Measurements from ENCODE around the gene CHIT1. TPM values are rescaled to one million over a fixed set of nuclear protein-coding genes. Genes with fewer than 3 reads are reported as not detected.
"Not testable (repeated sequence)": the region's sequence is repeated elsewhere in the genome, so short reads cannot be mapped to it uniquely, and the experiment has no call there.

The CHIT1 gene
- total RNA-seq, 2 donors from 2014 or later = 0.30 TPM; not detected in 1

DNA sequence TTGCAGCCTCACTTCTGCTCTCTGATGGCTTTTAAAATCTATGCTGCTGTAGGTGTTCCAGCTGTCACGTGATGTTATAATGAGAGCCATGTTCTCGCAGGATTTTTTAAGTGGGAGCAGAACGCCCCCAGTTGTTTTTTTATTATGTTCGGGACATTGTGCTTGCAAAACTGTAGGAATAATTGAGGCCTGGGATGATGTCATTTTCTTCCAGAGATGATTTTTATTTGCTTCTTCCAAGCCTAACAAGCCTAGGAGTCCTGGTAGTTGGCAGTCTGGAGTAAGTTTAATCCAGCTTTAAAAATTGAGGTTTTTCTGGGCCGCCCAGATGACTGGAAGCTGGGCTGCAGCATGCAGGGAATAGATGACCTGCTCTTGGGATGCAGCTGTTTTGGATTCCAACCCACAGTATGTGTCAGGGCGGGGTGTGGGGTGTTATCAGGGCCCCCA, 34.6 kb upstream of the CHIT1 start:
- no peak overlapping the region for H3K4me3 ChIP-seq
- TF ChIP-seq, protein P1, sequence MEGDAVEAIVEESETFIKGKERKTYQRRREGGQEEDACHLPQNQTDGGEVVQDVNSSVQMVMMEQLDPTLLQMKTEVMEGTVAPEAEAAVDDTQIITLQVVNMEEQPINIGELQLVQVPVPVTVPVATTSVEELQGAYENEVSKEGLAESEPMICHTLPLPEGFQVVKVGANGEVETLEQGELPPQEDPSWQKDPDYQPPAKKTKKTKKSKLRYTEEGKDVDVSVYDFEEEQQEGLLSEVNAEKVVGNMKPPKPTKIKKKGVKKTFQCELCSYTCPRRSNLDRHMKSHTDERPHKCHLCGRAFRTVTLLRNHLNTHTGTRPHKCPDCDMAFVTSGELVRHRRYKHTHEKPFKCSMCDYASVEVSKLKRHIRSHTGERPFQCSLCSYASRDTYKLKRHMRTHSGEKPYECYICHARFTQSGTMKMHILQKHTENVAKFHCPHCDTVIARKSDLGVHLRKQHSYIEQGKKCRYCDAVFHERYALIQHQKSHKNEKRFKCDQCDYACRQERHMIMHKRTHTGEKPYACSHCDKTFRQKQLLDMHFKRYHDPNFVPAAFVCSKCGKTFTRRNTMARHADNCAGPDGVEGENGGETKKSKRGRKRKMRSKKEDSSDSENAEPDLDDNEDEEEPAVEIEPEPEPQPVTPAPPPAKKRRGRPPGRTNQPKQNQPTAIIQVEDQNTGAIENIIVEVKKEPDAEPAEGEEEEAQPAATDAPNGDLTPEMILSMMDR (IDR thresholded peaks at IDR 0.05) = no peak
- no peaks in the 10 kb centered on the region for H3K4me1 ChIP-seq
- no peak overlapping the region for H3K9ac ChIP-seq (ENCODE audit: low read depth in 2 of 2, low read length in 2 of 2)
- H3K36me3 ChIP-seq = no peaks in the 10 kb centered on the region
- no peaks in the 10 kb centered on the region for H3K27me3 ChIP-seq
- no peak overlapping the region for H3K27ac ChIP-seq
- intact Hi-C loops (cut with DNase I) = loop anchor here (10.0 kb wide), 1 partner anchor 221 kb away; no protein-coding TSS in a partner anchor
- no peak for DNase-seq
- no peaks in the 10 kb centered on the region for H3K9me3 ChIP-seq

DNA sequence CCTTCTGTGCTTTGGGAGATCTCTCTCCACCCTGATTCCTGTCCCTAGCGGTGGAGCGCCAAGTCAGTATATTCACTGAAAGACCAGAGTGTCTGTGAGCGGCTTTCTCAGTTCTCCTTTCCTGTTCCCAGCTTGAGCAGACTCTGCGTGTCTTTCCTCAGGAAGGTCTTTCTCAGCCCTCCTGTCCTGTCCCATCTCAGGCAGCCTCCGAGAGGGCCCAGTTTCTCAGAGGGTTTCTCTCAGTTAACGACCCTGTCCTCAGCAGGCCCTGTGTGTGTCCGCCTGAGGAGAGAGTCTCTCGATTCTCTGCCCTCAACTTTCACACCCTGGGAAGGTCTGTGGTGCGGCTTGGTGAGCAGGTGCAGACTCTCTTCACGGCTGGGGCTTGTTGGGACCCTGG, 34.0 kb upstream of the CHIT1 start:
- Histone ChIP-seq H3K27me3 (no peaks in the 10 kb centered on the region), H3K27ac (no peak overlapping the region), H3K4me1 (no peaks in the 10 kb centered on the region), H3K9ac (ENCODE audit: low read depth in 2 of 2, low read length in 2 of 2) (no peak overlapping the region), H3K4me3 (no peak overlapping the region), H3K36me3 (no peaks in the 10 kb centered on the region), H3K9me3 (no peaks in the 10 kb centered on the region)
- TF ChIP-seq, protein P1 (IDR thresholded peaks at IDR 0.05) = no peak
- intact Hi-C loops (cut with DNase I) = loop anchor here (10.0 kb wide), 1 partner anchor 221 kb away; no protein-coding TSS in a partner anchor
- no peak for DNase-seq

DNA sequence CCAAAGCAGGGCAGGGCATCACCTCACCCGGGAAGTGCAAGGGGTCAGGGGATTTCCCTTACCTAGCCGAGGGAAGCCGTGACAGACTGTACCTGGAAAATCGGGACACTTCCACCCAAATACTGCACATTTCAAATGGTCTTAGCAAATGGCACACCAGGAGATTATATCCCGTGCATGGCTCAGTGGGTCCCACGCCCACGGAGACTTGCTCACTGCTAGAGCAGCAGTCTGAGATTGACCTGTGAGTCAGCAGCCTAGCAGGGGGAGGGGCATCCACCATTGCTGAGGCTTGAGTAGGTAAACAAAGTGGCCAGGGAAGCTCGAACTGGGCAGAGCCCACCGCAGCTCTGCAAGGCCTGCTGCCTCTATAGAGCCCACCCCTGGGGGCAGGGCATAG, 27.2 kb upstream of the CHIT1 start:
- DNase-seq; intact Hi-C loops (cut with DNase I); H3K4me1 ChIP-seq; H3K4me3 ChIP-seq; H3K36me3 ChIP-seq; H3K9me3 ChIP-seq; H3K27me3 ChIP-seq; H3K9ac ChIP-seq (ENCODE audit: low read depth in 2 of 2, low read length in 2 of 2); H3K27ac ChIP-seq: not testable (repeated sequence)

DNA sequence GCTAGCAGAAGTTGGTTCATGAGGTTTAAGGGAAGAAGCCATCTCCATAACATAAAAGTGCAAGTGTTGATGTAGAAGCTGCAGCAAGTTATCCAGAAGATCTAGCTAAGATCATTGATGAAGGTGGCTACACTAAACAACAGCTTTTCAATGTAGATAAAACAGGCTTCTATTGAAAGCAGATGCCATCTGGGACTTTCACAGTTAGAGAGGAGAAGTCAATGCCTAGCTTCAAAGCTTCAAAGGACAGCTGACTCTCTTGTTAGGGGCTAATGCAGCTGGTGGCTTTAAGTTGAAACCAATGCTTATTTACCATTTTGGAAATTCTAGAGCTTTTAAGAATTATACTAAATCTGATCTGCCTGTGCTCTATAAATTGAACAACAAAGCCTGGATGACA, 25.3 kb upstream of the CHIT1 start:
- H3K36me3 ChIP-seq; H3K9me3 ChIP-seq; H3K4me1 ChIP-seq; H3K4me3 ChIP-seq; intact Hi-C loops (cut with DNase I); DNase-seq; H3K27me3 ChIP-seq; H3K27ac ChIP-seq; H3K9ac ChIP-seq (ENCODE audit: low read depth in 2 of 2, low read length in 2 of 2): not testable (repeated sequence)

DNA sequence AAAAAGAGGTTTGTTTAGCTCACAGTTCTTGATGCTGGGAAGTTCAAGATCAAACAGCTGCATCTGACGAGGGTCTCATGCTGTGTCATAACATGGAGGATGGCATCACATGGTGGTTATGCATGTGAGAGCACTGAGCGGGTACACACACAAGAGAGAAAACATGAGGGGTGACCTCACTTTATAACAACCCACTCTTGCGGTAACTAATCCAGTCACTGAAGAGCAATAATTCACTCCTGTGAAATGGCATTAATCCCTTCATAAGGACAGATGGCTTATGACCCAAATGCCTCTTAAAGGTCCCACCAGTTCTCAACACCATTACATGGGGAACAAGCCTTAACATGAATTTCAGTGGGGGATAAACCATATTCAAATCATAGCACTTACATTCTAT, 23.2 kb upstream of the CHIT1 start:
- H3K4me3 ChIP-seq = no peak overlapping the region
- DNase-seq = no peak
- TF ChIP-seq, protein P1 (IDR thresholded peaks at IDR 0.05) = no peak
- H3K27me3 ChIP-seq = no peaks in the 10 kb centered on the region
- intact Hi-C loops (cut with DNase I) = no loop called here
- no peaks in the 10 kb centered on the region for H3K36me3 ChIP-seq
- H3K27ac ChIP-seq = no peak overlapping the region
- no peaks in the 10 kb centered on the region for H3K4me1 ChIP-seq
- no peaks in the 10 kb centered on the region for H3K9me3 ChIP-seq
- H3K9ac ChIP-seq (ENCODE audit: low read depth in 2 of 2, low read length in 2 of 2) = no peak overlapping the region

DNA sequence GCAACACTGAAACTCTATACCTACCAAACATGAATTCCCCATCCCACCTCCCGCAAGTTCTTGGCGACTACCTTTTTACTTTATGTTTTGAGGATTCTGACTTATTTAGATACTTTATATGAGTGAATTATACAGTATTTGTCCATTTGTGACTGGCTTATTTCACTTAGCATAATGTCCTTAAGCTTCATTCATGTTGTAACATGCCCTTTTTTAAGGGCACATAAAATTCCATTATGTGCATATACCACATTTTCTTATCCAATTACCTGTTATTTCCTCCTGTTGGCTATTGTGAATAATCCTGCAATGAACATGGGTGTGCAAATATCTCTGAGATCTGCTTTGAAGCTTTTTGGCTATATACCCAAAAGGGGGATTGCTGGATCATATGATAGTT, 22.0 kb upstream of the CHIT1 start:
- H3K9me3 ChIP-seq = no peaks in the 10 kb centered on the region
- intact Hi-C loops (cut with DNase I) = no loop called here
- no peak for DNase-seq

More for the DNA sequence above, 22.0 kb upstream of the CHIT1 start:
- H3K27ac ChIP-seq = no peak overlapping the region
- no peak overlapping the region for H3K4me3 ChIP-seq
- H3K36me3 ChIP-seq = no peaks in the 10 kb centered on the region
- H3K9ac ChIP-seq (ENCODE audit: low read depth in 2 of 2, low read length in 2 of 2) = no peak overlapping the region
- no peaks in the 10 kb centered on the region for H3K27me3 ChIP-seq
- TF ChIP-seq, protein P1 (IDR thresholded peaks at IDR 0.05) = no peak
- H3K4me1 ChIP-seq = no peaks in the 10 kb centered on the region

All from colonic mucosa (tissue), 4 donors.